Loucy (cell line): ENCODE measurements around the gene EEFSEC.

Experiments
- H2AFZ ChIP-seq: fragments of 200-600 bp; sonication (generic); 2 replicates; pipeline ENCODE4 v1.6.0; 2016; ENCODE audit warnings: antibody characterized with exemption, mild to moderate bottlenecking, low read length, moderate library complexity
- H3F3A ChIP-seq: fragments of 200-600 bp; 2 replicates; pipeline ENCODE4 v1.6.0; 2016; ENCODE audit warnings: antibody characterized with exemption, low read depth, mild to moderate bottlenecking
- H3K27me3 ChIP-seq: fragments of 200-600 bp; sonication (generic); 2 replicates; pipeline ENCODE4 v1.6.1; 2014; ENCODE audit warnings: low read length, mild to moderate bottlenecking; ENCODE audit not compliant: insufficient read depth, poor library complexity, severe bottlenecking
- H3K36me3 ChIP-seq: fragments of 200-600 bp; sonication (generic); 2 replicates; pipeline ENCODE4 v1.6.1; 2016; ENCODE audit warnings: low read length; ENCODE audit not compliant: insufficient read depth
- H3K4me1 ChIP-seq: fragments of 200-600 bp; sonication (generic); 2 replicates; pipeline ENCODE4 v1.5.1; 2014; ENCODE audit warnings: low read length, mild to moderate bottlenecking; ENCODE audit not compliant: insufficient read depth, poor library complexity, severe bottlenecking
- H3K4me2 ChIP-seq: fragments of 200-600 bp; sonication (generic); 2 replicates; pipeline ENCODE4 v1.6.0; 2014; ENCODE audit warnings: antibody characterized with exemption, low read length, low read depth, mild to moderate bottlenecking; ENCODE audit not compliant: poor library complexity, severe bottlenecking
- H3K4me3 ChIP-seq: fragments of 200-600 bp; sonication (generic); 2 replicates; pipeline ENCODE4 v1.5.1; 2014; ENCODE audit warnings: low read length, mild to moderate bottlenecking, mixed read lengths; ENCODE audit not compliant: poor library complexity, severe bottlenecking
- H3K79me2 ChIP-seq: fragments of 200-600 bp; sonication (generic); 2 replicates; pipeline ENCODE4 v1.6.1; 2014; ENCODE audit warnings: low read length; ENCODE audit not compliant: insufficient read depth
- H3K9ac ChIP-seq: fragments of 200-600 bp; sonication (generic); 2 replicates; pipeline ENCODE4 v1.6.0; 2014; ENCODE audit warnings: mild to moderate bottlenecking, low read depth, low read length, moderate library complexity; ENCODE audit not compliant: poor library complexity, severe bottlenecking
- H3K9me2 ChIP-seq: fragments of 200-600 bp; sonication (generic); replicated peaks from 2 replicates; pipeline ENCODE4 v1.6.1; 2016; ENCODE audit warnings: low read depth, low read length, mixed read lengths
- H3K9me3 ChIP-seq: fragments of 200-600 bp; sonication (generic); 2 replicates; pipeline ENCODE4 v1.6.1; 2014; ENCODE audit warnings: mild to moderate bottlenecking, antibody characterized with exemption, low read length, low read depth; ENCODE audit not compliant: insufficient read depth
- H4K20me1 ChIP-seq: fragments of 200-600 bp; sonication (generic); 2 replicates; pipeline ENCODE4 v1.6.0; 2014; ENCODE audit warnings: antibody characterized with exemption, low read length, mild to moderate bottlenecking; ENCODE audit not compliant: insufficient read depth, poor library complexity, severe bottlenecking
- CTCF ChIP-seq: fragments of 200-600 bp; sonication (generic); conservative IDR thresholded peaks from 2 replicates; pipeline ENCODE4 v1.5.1; 2014; ENCODE audit warnings: mild to moderate bottlenecking, antibody characterized with exemption, low read length
- EZH2phosphoT487 ChIP-seq: fragments of 200-600 bp; IDR thresholded peaks from 2 replicates; pipeline ENCODE4 v1.6.1; 2018; ENCODE audit warnings: antibody characterized with exemption, mild to moderate bottlenecking, moderate library complexity, borderline replicate concordance

EEFSEC gene

GRCh38 chr3:128425142-128425845 lies 272.0 kb downstream of the EEFSEC start:
- Histone ChIP-seq H3K4me1 (peaks cover 9% of the 10 kb centered on the region), H3K9ac (no peak overlapping the region), H3K36me3 (no peaks in the 10 kb centered on the region), H3K27me3 (no peaks in the 10 kb centered on the region), H3F3A (no peaks in the 10 kb centered on the region), H3K4me2 (no peak overlapping the region), H3K9me3 (no peaks in the 10 kb centered on the region), H3K4me3 (no peak overlapping the region), H3K9me2 (no peaks in the 10 kb centered on the region), H2AFZ (no peak overlapping the region), H3K79me2 (no peaks in the 10 kb centered on the region), H4K20me1 (no peaks in the 10 kb centered on the region)
- TF ChIP-seq EZH2phosphoT487: no peak
- no peak for TF ChIP-seq CTCF

GRCh38 chr3:128425846-128426127 lies 272.5 kb downstream of the EEFSEC start:
- no peak overlapping the region for H3K4me3 ChIP-seq
- H3K4me2 ChIP-seq: no peak overlapping the region
- TF ChIP-seq CTCF (no peak), EZH2phosphoT487 (no peak)
- H3K27me3 ChIP-seq: no peaks in the 10 kb centered on the region
- H3K4me1 ChIP-seq: peaks cover 9% of the 10 kb centered on the region
- H4K20me1 ChIP-seq: no peaks in the 10 kb centered on the region
- H3K9me2 ChIP-seq: no peaks in the 10 kb centered on the region
- H3K79me2 ChIP-seq: no peaks in the 10 kb centered on the region
- no peaks in the 10 kb centered on the region for H3K36me3 ChIP-seq
- H2AFZ ChIP-seq: no peak overlapping the region
- no peaks in the 10 kb centered on the region for H3K9me3 ChIP-seq
- H3K9ac ChIP-seq: no peak overlapping the region
- no peaks in the 10 kb centered on the region for H3F3A ChIP-seq

- peak overlapping the region; percentile 16 for H3K4me3 ChIP-seq
These were observed 273.0 kb downstream of the EEFSEC start for GRCh38 chr3:128426128-128426921.

More at GRCh38 chr3:128426128-128426921, 273.0 kb downstream of the EEFSEC start:
- Histone ChIP-seq H3K4me2 (peak overlapping the region; percentile 41), H3K36me3 (no peaks in the 10 kb centered on the region), H3K9me2 (no peaks in the 10 kb centered on the region), H3K9ac (no peak overlapping the region), H2AFZ (no peak overlapping the region; the same call in none of the 2 replicates), H3K27me3 (no peaks in the 10 kb centered on the region), H3K79me2 (no peaks in the 10 kb centered on the region), H3K4me1 (peaks cover 9% of the 10 kb centered on the region), H3F3A (no peaks in the 10 kb centered on the region), H3K9me3 (no peaks in the 10 kb centered on the region), H4K20me1 (no peaks in the 10 kb centered on the region)
- peak; percentile 73 for TF ChIP-seq CTCF
- TF ChIP-seq EZH2phosphoT487: no peak
